Measurements from ENCODE around the gene AKT1. TPM values are rescaled to one million over a fixed set of nuclear protein-coding genes. Genes with fewer than 3 reads are reported as not detected.

The AKT1 gene
- total and polyA plus RNA-seq, 2 experiments from 2014 or later = 19.2 to 78.7 TPM

DNA sequence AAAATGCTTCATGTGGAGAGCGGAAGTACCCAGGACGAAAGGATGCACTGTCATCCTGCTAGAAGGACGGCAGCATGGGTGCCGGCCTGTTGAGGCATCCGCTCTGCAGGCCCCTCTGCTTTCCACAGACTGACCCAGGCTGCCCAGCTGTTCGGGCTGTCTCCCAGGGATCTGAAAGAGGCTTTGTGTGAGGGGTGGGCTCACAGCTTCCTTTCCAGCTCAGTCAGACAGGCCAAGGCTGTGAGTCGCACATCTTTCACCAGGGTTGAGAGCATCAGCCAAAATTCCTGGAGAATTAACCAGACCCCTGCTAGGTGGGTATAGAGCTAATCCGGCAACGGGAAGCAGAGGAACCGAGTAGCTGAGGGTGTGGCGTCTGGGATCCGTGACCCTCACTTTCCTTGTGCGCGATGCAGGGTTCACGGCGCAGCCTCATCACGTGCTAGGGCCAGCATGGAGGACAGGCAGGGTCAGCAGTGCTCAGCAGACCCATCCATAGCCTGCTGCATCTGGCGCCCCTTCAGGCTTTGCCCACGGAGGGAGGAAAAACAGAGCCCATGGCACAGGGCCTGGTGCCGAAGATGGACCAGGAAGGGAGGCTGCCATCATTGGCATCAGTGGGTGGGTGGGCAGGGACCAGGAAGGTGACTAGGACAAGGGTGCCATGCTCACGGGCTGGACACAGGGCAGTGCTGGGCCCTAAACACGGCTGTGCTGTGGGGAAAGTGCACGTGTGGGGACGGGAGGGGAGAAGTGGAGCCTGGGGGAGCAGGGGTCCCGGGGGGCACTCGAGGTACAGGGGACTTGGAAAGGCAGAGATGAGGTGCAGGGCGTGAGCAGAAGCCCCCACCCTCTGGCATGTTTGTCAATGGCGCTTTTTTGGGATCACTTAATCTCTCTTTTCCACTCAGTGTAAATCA lies 51.8 kb downstream of the AKT1 start:
- no peak for ATAC-seq

More for the DNA sequence above, 51.8 kb downstream of the AKT1 start:
- no peaks in the 10 kb centered on the region for H3K79me2 ChIP-seq (replicated peaks; ENCODE audit: insufficient read depth)
- H3K27me3 ChIP-seq (ENCODE audit: insufficient read depth) = no peaks in the 10 kb centered on the region
- Mint-ChIP-seq H3K4me3 (no peak overlapping the region), H3K27me3 (ENCODE audit: insufficient read depth, low read depth, poor library complexity) (peaks cover 16% of the 10 kb centered on the region), H3K27ac (no peak overlapping the region), H3K36me3 (ENCODE audit: low read depth) (0 out of 3 replicates have a peak, but pooled peaks cover 3% of the 10 kb centered on the region), H3K4me1 (no peaks in the 10 kb centered on the region), H3K9me3 (no peaks in the 10 kb centered on the region)
- TF ChIP-seq NANOG (IDR thresholded peaks at IDR 0.05; ENCODE audit: borderline replicate concordance) (no peak), ZNF114 (CRISPR knock-in tag; IDR thresholded peaks at IDR 0.05) (no peak), STAT1 (IDR thresholded peaks at IDR 0.05; ENCODE audit: unreplicated experiment) (no peak), EZH2phosphoT487 (IDR thresholded peaks at IDR 0.05; ENCODE audit: unreplicated experiment) (no peak), JUNB (IDR thresholded peaks at IDR 0.05; ENCODE audit: unreplicated experiment) (no peak), POLR2AphosphoS5 (IDR thresholded peaks at IDR 0.05; ENCODE audit: low read depth) (no peak), ZNF331 (CRISPR knock-in tag; IDR thresholded peaks at IDR 0.05; ENCODE audit: low read depth) (no peak), CREB1 (CRISPR knock-in tag; IDR thresholded peaks at IDR 0.05; ENCODE audit: low read depth) (no peak), REST (IDR thresholded peaks at IDR 0.05; ENCODE audit: unreplicated experiment) (no peak), EZH2 (IDR thresholded peaks at IDR 0.05; ENCODE audit: low read depth, unreplicated experiment) (no peak)
- TF ChIP-seq, protein P1, sequence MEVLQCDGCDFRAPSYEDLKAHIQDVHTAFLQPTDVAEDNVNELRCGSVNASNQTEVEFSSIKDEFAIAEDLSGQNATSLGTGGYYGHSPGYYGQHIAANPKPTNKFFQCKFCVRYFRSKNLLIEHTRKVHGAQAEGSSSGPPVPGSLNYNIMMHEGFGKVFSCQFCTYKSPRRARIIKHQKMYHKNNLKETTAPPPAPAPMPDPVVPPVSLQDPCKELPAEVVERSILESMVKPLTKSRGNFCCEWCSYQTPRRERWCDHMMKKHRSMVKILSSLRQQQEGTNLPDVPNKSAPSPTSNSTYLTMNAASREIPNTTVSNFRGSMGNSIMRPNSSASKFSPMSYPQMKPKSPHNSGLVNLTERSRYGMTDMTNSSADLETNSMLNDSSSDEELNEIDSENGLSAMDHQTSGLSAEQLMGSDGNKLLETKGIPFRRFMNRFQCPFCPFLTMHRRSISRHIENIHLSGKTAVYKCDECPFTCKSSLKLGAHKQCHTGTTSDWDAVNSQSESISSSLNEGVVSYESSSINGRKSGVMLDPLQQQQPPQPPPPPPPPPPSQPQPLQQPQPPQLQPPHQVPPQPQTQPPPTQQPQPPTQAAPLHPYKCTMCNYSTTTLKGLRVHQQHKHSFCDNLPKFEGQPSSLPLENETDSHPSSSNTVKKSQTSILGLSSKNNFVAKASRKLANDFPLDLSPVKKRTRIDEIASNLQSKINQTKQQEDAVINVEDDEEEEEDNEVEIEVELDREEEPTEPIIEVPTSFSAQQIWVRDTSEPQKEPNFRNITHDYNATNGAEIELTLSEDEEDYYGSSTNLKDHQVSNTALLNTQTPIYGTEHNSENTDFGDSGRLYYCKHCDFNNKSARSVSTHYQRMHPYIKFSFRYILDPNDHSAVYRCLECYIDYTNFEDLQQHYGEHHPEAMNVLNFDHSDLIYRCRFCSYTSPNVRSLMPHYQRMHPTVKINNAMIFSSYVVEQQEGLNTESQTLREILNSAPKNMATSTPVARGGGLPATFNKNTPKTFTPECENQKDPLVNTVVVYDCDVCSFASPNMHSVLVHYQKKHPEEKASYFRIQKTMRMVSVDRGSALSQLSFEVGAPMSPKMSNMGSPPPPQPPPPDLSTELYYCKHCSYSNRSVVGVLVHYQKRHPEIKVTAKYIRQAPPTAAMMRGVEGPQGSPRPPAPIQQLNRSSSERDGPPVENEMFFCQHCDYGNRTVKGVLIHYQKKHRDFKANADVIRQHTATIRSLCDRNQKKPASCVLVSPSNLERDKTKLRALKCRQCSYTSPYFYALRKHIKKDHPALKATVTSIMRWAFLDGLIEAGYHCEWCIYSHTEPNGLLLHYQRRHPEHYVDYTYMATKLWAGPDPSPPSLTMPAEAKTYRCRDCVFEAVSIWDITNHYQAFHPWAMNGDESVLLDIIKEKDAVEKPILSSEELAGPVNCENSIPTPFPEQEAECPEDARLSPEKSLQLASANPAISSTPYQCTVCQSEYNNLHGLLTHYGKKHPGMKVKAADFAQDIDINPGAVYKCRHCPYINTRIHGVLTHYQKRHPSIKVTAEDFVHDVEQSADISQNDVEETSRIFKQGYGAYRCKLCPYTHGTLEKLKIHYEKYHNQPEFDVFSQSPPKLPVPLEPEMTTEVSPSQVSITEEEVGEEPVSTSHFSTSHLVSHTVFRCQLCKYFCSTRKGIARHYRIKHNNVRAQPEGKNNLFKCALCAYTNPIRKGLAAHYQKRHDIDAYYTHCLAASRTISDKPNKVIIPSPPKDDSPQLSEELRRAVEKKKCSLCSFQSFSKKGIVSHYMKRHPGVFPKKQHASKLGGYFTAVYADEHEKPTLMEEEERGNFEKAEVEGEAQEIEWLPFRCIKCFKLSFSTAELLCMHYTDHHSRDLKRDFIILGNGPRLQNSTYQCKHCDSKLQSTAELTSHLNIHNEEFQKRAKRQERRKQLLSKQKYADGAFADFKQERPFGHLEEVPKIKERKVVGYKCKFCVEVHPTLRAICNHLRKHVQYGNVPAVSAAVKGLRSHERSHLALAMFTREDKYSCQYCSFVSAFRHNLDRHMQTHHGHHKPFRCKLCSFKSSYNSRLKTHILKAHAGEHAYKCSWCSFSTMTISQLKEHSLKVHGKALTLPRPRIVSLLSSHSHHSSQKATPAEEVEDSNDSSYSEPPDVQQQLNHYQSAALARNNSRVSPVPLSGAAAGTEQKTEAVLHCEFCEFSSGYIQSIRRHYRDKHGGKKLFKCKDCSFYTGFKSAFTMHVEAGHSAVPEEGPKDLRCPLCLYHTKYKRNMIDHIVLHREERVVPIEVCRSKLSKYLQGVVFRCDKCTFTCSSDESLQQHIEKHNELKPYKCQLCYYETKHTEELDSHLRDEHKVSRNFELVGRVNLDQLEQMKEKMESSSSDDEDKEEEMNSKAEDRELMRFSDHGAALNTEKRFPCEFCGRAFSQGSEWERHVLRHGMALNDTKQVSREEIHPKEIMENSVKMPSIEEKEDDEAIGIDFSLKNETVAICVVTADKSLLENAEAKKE (CRISPR knock-in tag; IDR thresholded peaks at IDR 0.05) = no peak
- TF ChIP-seq, protein P2, sequence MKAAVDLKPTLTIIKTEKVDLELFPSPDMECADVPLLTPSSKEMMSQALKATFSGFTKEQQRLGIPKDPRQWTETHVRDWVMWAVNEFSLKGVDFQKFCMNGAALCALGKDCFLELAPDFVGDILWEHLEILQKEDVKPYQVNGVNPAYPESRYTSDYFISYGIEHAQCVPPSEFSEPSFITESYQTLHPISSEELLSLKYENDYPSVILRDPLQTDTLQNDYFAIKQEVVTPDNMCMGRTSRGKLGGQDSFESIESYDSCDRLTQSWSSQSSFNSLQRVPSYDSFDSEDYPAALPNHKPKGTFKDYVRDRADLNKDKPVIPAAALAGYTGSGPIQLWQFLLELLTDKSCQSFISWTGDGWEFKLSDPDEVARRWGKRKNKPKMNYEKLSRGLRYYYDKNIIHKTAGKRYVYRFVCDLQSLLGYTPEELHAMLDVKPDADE (IDR thresholded peaks at IDR 0.05) = no peak
- TF ChIP-seq, protein P3, sequence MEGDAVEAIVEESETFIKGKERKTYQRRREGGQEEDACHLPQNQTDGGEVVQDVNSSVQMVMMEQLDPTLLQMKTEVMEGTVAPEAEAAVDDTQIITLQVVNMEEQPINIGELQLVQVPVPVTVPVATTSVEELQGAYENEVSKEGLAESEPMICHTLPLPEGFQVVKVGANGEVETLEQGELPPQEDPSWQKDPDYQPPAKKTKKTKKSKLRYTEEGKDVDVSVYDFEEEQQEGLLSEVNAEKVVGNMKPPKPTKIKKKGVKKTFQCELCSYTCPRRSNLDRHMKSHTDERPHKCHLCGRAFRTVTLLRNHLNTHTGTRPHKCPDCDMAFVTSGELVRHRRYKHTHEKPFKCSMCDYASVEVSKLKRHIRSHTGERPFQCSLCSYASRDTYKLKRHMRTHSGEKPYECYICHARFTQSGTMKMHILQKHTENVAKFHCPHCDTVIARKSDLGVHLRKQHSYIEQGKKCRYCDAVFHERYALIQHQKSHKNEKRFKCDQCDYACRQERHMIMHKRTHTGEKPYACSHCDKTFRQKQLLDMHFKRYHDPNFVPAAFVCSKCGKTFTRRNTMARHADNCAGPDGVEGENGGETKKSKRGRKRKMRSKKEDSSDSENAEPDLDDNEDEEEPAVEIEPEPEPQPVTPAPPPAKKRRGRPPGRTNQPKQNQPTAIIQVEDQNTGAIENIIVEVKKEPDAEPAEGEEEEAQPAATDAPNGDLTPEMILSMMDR (conservative IDR thresholded peaks at IDR 0.05; ENCODE audit: low read depth in 2 of 2) = no peak
- H3K4me3 ChIP-seq = no peak overlapping the region
- H2AFZ ChIP-seq = no peak overlapping the region
- no peaks in the 10 kb centered on the region for H3F3A ChIP-seq (replicated peaks; ENCODE audit: low read depth)
- H3K36me3 ChIP-seq (ENCODE audit: insufficient read depth) = no peaks in the 10 kb centered on the region
- no peak for DNase-seq (ENCODE audit: low spot score)
- no peaks in the 10 kb centered on the region for H4K20me1 ChIP-seq (replicated peaks; ENCODE audit: insufficient read depth)
- H3K27ac ChIP-seq (ENCODE audit: low read depth) = no peak overlapping the region
- no peaks in the 10 kb centered on the region for H3K9me2 ChIP-seq (ENCODE audit: insufficient read depth)
- H3K4me2 ChIP-seq = no peak overlapping the region
- no peaks in the 10 kb centered on the region for H3K4me1 ChIP-seq (ENCODE audit: insufficient read depth)

Data from GM23338 (cell line).